Mesenchymal stem cell (in vitro differentiated cells and primary cell): Measurements from ENCODE around the gene RNFT2.
"Not testable (repeated sequence)": the region's sequence is repeated elsewhere in the genome, so short reads cannot be mapped to it uniquely, and the experiment has no call there.

Experiments
- DNase-seq: peaks from one replicate; pipeline ENCODE4 v3.0.0-alpha.2; 2013
- H2AFZ ChIP-seq: one replicate; pipeline ENCODE4 v1.6.1; 2013; ENCODE audit warnings: low read depth, mild to moderate bottlenecking, control low read depth, inconsistent platforms, low read length, moderate library complexity
- H2AK5ac ChIP-seq: 2 replicates; pipeline ENCODE4 v1.6.1; 2013; ENCODE audit warnings: low read length, moderate library complexity, mild to moderate bottlenecking, inconsistent platforms; ENCODE audit not compliant: severe bottlenecking
- H2BK120ac ChIP-seq: one replicate; pipeline ENCODE4 v1.6.1; 2013; ENCODE audit warnings: low read depth, mild to moderate bottlenecking, inconsistent platforms, low read length, moderate library complexity
- H2BK12ac ChIP-seq, 2 experiments: one replicate each; pipeline ENCODE4 v1.6.1; 2013; ENCODE audit warnings: inconsistent platforms in 2 of 2, low read length in 2 of 2, mild to moderate bottlenecking in 2 of 2, moderate library complexity in 2 of 2, control low read depth in 1 of 2
- H2BK15ac ChIP-seq: one replicate; pipeline ENCODE4 v1.6.1; 2013; ENCODE audit warnings: mild to moderate bottlenecking, low read depth, inconsistent platforms; ENCODE audit not compliant: poor library complexity, severe bottlenecking
- H2BK5ac ChIP-seq: 2 replicates; pipeline ENCODE4 v1.6.1; 2013; ENCODE audit warnings: low read depth, mild to moderate bottlenecking, low read length, control low read depth, inconsistent platforms; ENCODE audit not compliant: poor library complexity, severe bottlenecking
- H3K14ac ChIP-seq, 2 experiments: one replicate each; pipeline ENCODE4 v1.6.1; 2013; ENCODE audit warnings: inconsistent platforms in 2 of 2, low read length in 2 of 2, control low read depth in 1 of 2, mild to moderate bottlenecking in 1 of 2, moderate library complexity in 1 of 2
- H3K18ac ChIP-seq, 2 experiments: one replicate each; pipeline ENCODE4 v1.6.1; 2013; ENCODE audit warnings: inconsistent platforms in 2 of 2, low read length in 2 of 2, control low read depth in 1 of 2, low read depth in 1 of 2, mild to moderate bottlenecking in 1 of 2
- H3K23ac ChIP-seq, 2 experiments: one replicate each; pipeline ENCODE4 v1.6.1; 2013; ENCODE audit warnings: inconsistent platforms in 2 of 2, low read length in 2 of 2, mild to moderate bottlenecking in 2 of 2, moderate library complexity in 2 of 2, control low read depth in 1 of 2
- H3K27ac ChIP-seq: 2 replicates; pipeline ENCODE4 v1.5.1; 2013; ENCODE audit warnings: mild to moderate bottlenecking, moderate library complexity, low read length, control low read depth, inconsistent platforms; ENCODE audit not compliant: poor library complexity, severe bottlenecking
- H3K27me3 ChIP-seq, 2 experiments: 2 replicates each; pipeline versions ENCODE4 v1.6.1 to v1.7.0; 2013; ENCODE audit warnings: low read length in 2 of 2, mild to moderate bottlenecking in 2 of 2, moderate library complexity in 2 of 2, control low read depth in 1 of 2, inconsistent platforms in 1 of 2; ENCODE audit not compliant: control insufficient read depth in 1 of 2, insufficient read depth in 1 of 2
- H3K36me3 ChIP-seq, 2 experiments: 2 replicates each; pipeline versions ENCODE4 v1.6.1 to v1.7.0; 2013; ENCODE audit warnings: low read length in 2 of 2, control low read depth in 1 of 2, inconsistent platforms in 1 of 2, low read depth in 1 of 2, mild to moderate bottlenecking in 1 of 2; ENCODE audit not compliant: insufficient read depth in 2 of 2, control insufficient read depth in 1 of 2
- H3K4ac ChIP-seq, 2 experiments: one replicate each; pipeline ENCODE4 v1.6.1; 2013; ENCODE audit warnings: inconsistent platforms in 2 of 2, low read length in 2 of 2, mild to moderate bottlenecking in 2 of 2, moderate library complexity in 2 of 2, control low read depth in 1 of 2, low read depth in 1 of 2
- H3K4me1 ChIP-seq: 2 replicates; pipeline ENCODE4 v1.6.1; 2013; ENCODE audit warnings: low read depth, low read length, control low read depth; ENCODE audit not compliant: control insufficient read depth, insufficient read depth
- H3K4me2 ChIP-seq: 2 replicates; pipeline ENCODE4 v1.6.1; 2013; ENCODE audit warnings: low read length, mild to moderate bottlenecking, inconsistent platforms; ENCODE audit not compliant: poor library complexity, severe bottlenecking
- H3K4me3 ChIP-seq, 2 experiments: 2 replicates each; pipeline versions ENCODE4 v1.5.1 to v1.7.0; 2013; ENCODE audit warnings: low read length in 2 of 2, mild to moderate bottlenecking in 2 of 2, control low read depth in 1 of 2, low read depth in 1 of 2; ENCODE audit not compliant: insufficient read depth in 1 of 2
- H3K79me1 ChIP-seq: replicated peaks from 2 replicates; pipeline ENCODE4 v1.6.1; 2013; ENCODE audit warnings: mild to moderate bottlenecking, control low read depth, low read length, inconsistent platforms; ENCODE audit not compliant: poor library complexity, severe bottlenecking
- H3K9ac ChIP-seq: 2 replicates; pipeline ENCODE4 v1.7.0; 2013; ENCODE audit warnings: mild to moderate bottlenecking, low read length, moderate library complexity
- H3K9me3 ChIP-seq: 2 replicates; pipeline ENCODE4 v1.7.0; 2013; ENCODE audit warnings: mild to moderate bottlenecking, low read length; ENCODE audit not compliant: control insufficient read depth
- H4K8ac ChIP-seq: one replicate; pipeline ENCODE4 v1.6.1; 2013; ENCODE audit warnings: inconsistent platforms, mild to moderate bottlenecking, low read length, moderate library complexity
- H4K91ac ChIP-seq: one replicate; pipeline ENCODE4 v1.6.1; 2013; ENCODE audit warnings: mild to moderate bottlenecking, low read length, inconsistent platforms
- WGBS: methylation state at CpG from one replicate; pipeline ENCODE4 v1.1.7; 2013; ENCODE audit warnings: mixed read lengths; 5-methylcytosine and 5-hydroxymethylcytosine counted together

The RNFT2 gene

GRCh38 chr12:116784238-116784612 lies 46.1 kb downstream of the RNFT2 start:
- no peak overlapping the region for H2BK120ac ChIP-seq
- H2BK5ac ChIP-seq, result no peak overlapping the region
- no peak overlapping the region for H4K8ac ChIP-seq
- H3K4me2 ChIP-seq, result no peak overlapping the region
- H3K9ac ChIP-seq, result no peak overlapping the region
- H2AFZ ChIP-seq, result no peak overlapping the region
- 96% methylated on average over 7 of the region's 7 CpGs for WGBS
- no peak overlapping the region for H3K18ac ChIP-seq
- no peaks in the 10 kb centered on the region for H3K27me3 ChIP-seq
- no peak overlapping the region for H3K4me3 ChIP-seq
- H3K4ac ChIP-seq, result no peak overlapping the region
- H3K36me3 ChIP-seq, result no peaks in the 10 kb centered on the region
- no peak overlapping the region for H2BK12ac ChIP-seq
- no peaks in the 10 kb centered on the region for H3K4me1 ChIP-seq
- H2BK15ac ChIP-seq, result no peak overlapping the region
- DNase-seq, result no peak
- no peak overlapping the region for H2AK5ac ChIP-seq
- H3K23ac ChIP-seq, result no peak overlapping the region
- no peak overlapping the region for H3K27ac ChIP-seq
- H4K91ac ChIP-seq, result no peak overlapping the region
- peaks cover 4% of the 10 kb centered on the region for H3K9me3 ChIP-seq
- no peaks in the 10 kb centered on the region for H3K79me1 ChIP-seq
- H3K14ac ChIP-seq, result no peak overlapping the region

- not testable (repeated sequence) for H3K36me3 ChIP-seq, H3K9ac ChIP-seq, H3K18ac ChIP-seq, H3K23ac ChIP-seq, H3K27me3 ChIP-seq, H2BK5ac ChIP-seq, H3K4me2 ChIP-seq, H3K4me1 ChIP-seq, H3K4ac ChIP-seq, H2AK5ac ChIP-seq, H4K8ac ChIP-seq, H2BK15ac ChIP-seq, H4K91ac ChIP-seq, H2BK120ac ChIP-seq, H3K9me3 ChIP-seq, DNase-seq, H3K79me1 ChIP-seq, H3K14ac ChIP-seq, H3K27ac ChIP-seq, H2BK12ac ChIP-seq, H3K4me3 ChIP-seq, H2AFZ ChIP-seq
Measured at GRCh38 chr12:116789562-116789961, 51.4 kb downstream of the RNFT2 start.

- Histone ChIP-seq H3K4ac (no peak overlapping the region), H4K8ac (no peak overlapping the region), H3K4me3 (no peak overlapping the region), H3K27ac (no peak overlapping the region), H3K18ac (no peak overlapping the region), H2BK5ac (no peak overlapping the region), H3K23ac (no peak overlapping the region), H3K14ac (no peak overlapping the region), H3K79me1 (no peaks in the 10 kb centered on the region), H3K27me3 (no peaks in the 10 kb centered on the region), H3K9ac (no peak overlapping the region), H3K9me3 (peaks cover 4% of the 10 kb centered on the region), H2BK15ac (no peak overlapping the region), H2AFZ (no peak overlapping the region), H4K91ac (no peak overlapping the region), H3K4me1 (no peaks in the 10 kb centered on the region), H2BK12ac (no peak overlapping the region), H2AK5ac (no peak overlapping the region), H3K36me3 (no peaks in the 10 kb centered on the region), H3K4me2 (no peak overlapping the region), H2BK120ac (no peak overlapping the region)
- DNase-seq, result no peak
- no CpG with 5 or more reads among the region's 1 CpG for WGBS
Measured at GRCh38 chr12:116790066-116790465, 52.0 kb downstream of the RNFT2 start.

GRCh38 chr12:116792403-116792802 lies 54.3 kb downstream of the RNFT2 start:
- H3K4me1 ChIP-seq, result no peaks in the 10 kb centered on the region
- H3K79me1 ChIP-seq, result no peaks in the 10 kb centered on the region
- peaks cover 4% of the 10 kb centered on the region for H3K9me3 ChIP-seq
- H2BK120ac ChIP-seq, result no peak overlapping the region
- no peak overlapping the region for H3K27ac ChIP-seq
- H2BK15ac ChIP-seq, result no peak overlapping the region
- no peak overlapping the region for H4K8ac ChIP-seq
- no peak overlapping the region for H2BK12ac ChIP-seq
- no peak overlapping the region for H3K14ac ChIP-seq
- no peak for DNase-seq
- no peak overlapping the region for H4K91ac ChIP-seq
- no peak overlapping the region for H3K4ac ChIP-seq
- H2BK5ac ChIP-seq, result no peak overlapping the region
- no peak overlapping the region for H3K4me3 ChIP-seq
- H3K36me3 ChIP-seq, result no peaks in the 10 kb centered on the region
- no peak overlapping the region for H2AK5ac ChIP-seq
- no peak overlapping the region for H3K9ac ChIP-seq
- no peak overlapping the region for H3K23ac ChIP-seq
- no peaks in the 10 kb centered on the region for H3K27me3 ChIP-seq
- no peak overlapping the region for H2AFZ ChIP-seq
- H3K4me2 ChIP-seq, result no peak overlapping the region
- 97% methylated on average over 10 of the region's 10 CpGs for WGBS
- no peak overlapping the region for H3K18ac ChIP-seq
